Keratinocyte (primary cell): ENCODE data around the gene SLC23A2. TPM values are rescaled to one million over a fixed set of nuclear protein-coding genes. Genes with fewer than 3 reads are reported as not detected.

Experiments used
- DNase-seq: peaks from one replicate; pipeline ENCODE4 v3.0.0-alpha.2; 2011; ENCODE audit warnings: low read depth, missing footprints, low spot score
- FAIRE-seq: peaks from 2 replicates; lab custom pipeline; 2011; peaks lifted over from hg19 to GRCh38; lab: Jason Lieb, UNC
- H2AFZ ChIP-seq: 2 replicates; pipeline ENCODE4 v1.6.0; 2012; ENCODE audit warnings: low read length, control low read depth, inconsistent platforms; ENCODE audit not compliant: control insufficient read depth
- H3K27ac ChIP-seq: 2 replicates; pipeline ENCODE4 v1.5.1; 2011; ENCODE audit warnings: low read length; ENCODE audit not compliant: control insufficient read depth, insufficient read depth
- H3K27me3 ChIP-seq: 3 replicates; pipeline ENCODE4 v1.6.0; 2011; ENCODE audit warnings: low read length; ENCODE audit not compliant: control insufficient read depth, insufficient read depth; ENCODE audit errors: extremely low read depth
- H3K36me3 ChIP-seq, 2 experiments: 2 replicates in 1 of 2; 3 replicates in 1 of 2; pipeline ENCODE4 v1.5.1; 2011; ENCODE audit warnings: low read length in 2 of 2, mild to moderate bottlenecking in 1 of 2; ENCODE audit not compliant: control insufficient read depth in 2 of 2, insufficient read depth in 2 of 2; ENCODE audit errors: extremely low read depth in 1 of 2
- H3K4me1 ChIP-seq: 3 replicates; pipeline ENCODE4 v1.5.1; 2011; ENCODE audit warnings: low read length; ENCODE audit not compliant: control insufficient read depth, insufficient read depth; ENCODE audit errors: extremely low read depth
- H3K4me2 ChIP-seq: 3 replicates; pipeline ENCODE4 v1.6.0; 2011; ENCODE audit warnings: low read depth, low read length; ENCODE audit not compliant: control insufficient read depth, insufficient read depth; ENCODE audit errors: extremely low read depth
- H3K4me3 ChIP-seq, 3 experiments: fragments of 200-600 bp in 1 of 3; sonication (generic) in 1 of 3; 2 replicates in 2 of 3; 3 replicates in 1 of 3; pipeline ENCODE4 v1.5.1; 2011 to 2016; ENCODE audit warnings: low read length in 3 of 3, mild to moderate bottlenecking in 3 of 3, control low read depth in 2 of 3, inconsistent platforms in 1 of 3, low read depth in 1 of 3, mixed read lengths in 1 of 3, mixed run types in 1 of 3, moderate library complexity in 1 of 3; ENCODE audit not compliant: control insufficient read depth in 2 of 3, insufficient read depth in 2 of 3; ENCODE audit errors: extremely low read depth in 1 of 3
- H3K79me2 ChIP-seq: 2 replicates; pipeline ENCODE4 v1.6.0; 2012; ENCODE audit warnings: low read length; ENCODE audit not compliant: control insufficient read depth, insufficient read depth
- H3K9ac ChIP-seq: 3 replicates; pipeline ENCODE4 v1.6.0; 2011; ENCODE audit warnings: low read length; ENCODE audit not compliant: control insufficient read depth, insufficient read depth; ENCODE audit errors: extremely low read depth
- H3K9me1 ChIP-seq: 3 replicates; pipeline ENCODE4 v1.6.0; 2011; ENCODE audit warnings: low read length; ENCODE audit not compliant: control insufficient read depth, insufficient read depth; ENCODE audit errors: extremely low read depth
- H3K9me3 ChIP-seq: 2 replicates; pipeline ENCODE4 v1.5.1; 2012; ENCODE audit warnings: low read depth, low read length; ENCODE audit not compliant: control insufficient read depth
- H4K20me1 ChIP-seq: 3 replicates; pipeline ENCODE4 v1.6.0; 2011; ENCODE audit warnings: low read length; ENCODE audit not compliant: control insufficient read depth, insufficient read depth; ENCODE audit errors: extremely low read depth
- CTCF ChIP-seq, 3 experiments: IDR thresholded peaks in 1 of 3; conservative IDR thresholded peaks in 1 of 3; optimal IDR thresholded peaks in 1 of 3; 2 replicates in 2 of 3; 3 replicates in 1 of 3; pipeline versions ENCODE3 to v1.5.1; 2011; ENCODE audit warnings: low read length in 3 of 3, mild to moderate bottlenecking in 3 of 3, moderate library complexity in 2 of 3, control low read depth in 1 of 3, inconsistent platforms in 1 of 3; ENCODE audit not compliant: insufficient read depth in 2 of 3; ENCODE audit errors: extremely low read depth in 1 of 3
- EZH2 ChIP-seq: IDR thresholded peaks from one replicate; pipeline ENCODE4 v1.6.1; 2012; ENCODE audit warnings: inconsistent platforms, mild to moderate bottlenecking, low read length, moderate library complexity
- dilution Hi-C: fragments of 300-500 bp; cut with MboI; formaldehyde crosslinking; loops from one replicate; pipeline ENCODE4 v1.7.0; 2020; ENCODE audit warnings: low sequenced_read_pairs; ENCODE audit not compliant: extremely low pct_ligation_motif_present
- polyA plus RNA-seq, 5 experiments: library from polyadenylated mRNA; depleted of rRNA in 3 of 5; stranded (reverse) in 3 of 5; stranded (forward) in 1 of 5; unstranded in 1 of 5; fragments of >200 nt; gene quantifications; 1 replicate in 1 of 5; 2 replicates in 3 of 5; 3 replicates in 1 of 5; pipeline versions ENCODE4 v1.2.1 to v1.2.3, GENCODE V29; 2011 to 2012; ENCODE audit warnings: missing spikeins in 2 of 5, low read depth in 1 of 5, low replicate concordance in 1 of 5

Gene SLC23A2
- polyA plus RNA-seq, 1 donor (not counting 4 experiments of a cell fraction or from before 2014, with no cell fraction given) = 13.4 TPM

GRCh38 chr20:4926531-4927156 is 74.7 kb downstream of the SLC23A2 start:
- Histone ChIP-seq H3K9me1 (no peaks in the 10 kb centered on the region), H3K27ac (no peak overlapping the region), H3K79me2 (no peaks in the 10 kb centered on the region), H2AFZ (no peak overlapping the region), H3K4me1 (no peaks in the 10 kb centered on the region), H3K9me3 (no peaks in the 10 kb centered on the region), H3K36me3 (peaks cover 0 to 1% of the 10 kb centered on the region in 2 experiments), H3K4me3 (no peak overlapping the region), H4K20me1 (no peaks in the 10 kb centered on the region), H3K9ac (no peak overlapping the region), H3K4me2 (no peak overlapping the region), H3K27me3 (no peaks in the 10 kb centered on the region)
- dilution Hi-C loops = no loop called here
- DNase-seq (no peak), FAIRE-seq (no peak)
- no peak for TF ChIP-seq CTCF (optimal IDR thresholded peaks at IDR 0.05 in 1 of 3, IDR thresholded peaks at IDR 0.05 in 1 of 3, conservative IDR thresholded peaks at IDR 0.05 in 1 of 3; ENCODE audit: extremely low read depth in 1 of 3, insufficient read depth in 2 of 3, low read length in 3 of 3)
- no peak for TF ChIP-seq EZH2

- Histone ChIP-seq H3K27ac (no peak overlapping the region), H3K4me1 (no peaks in the 10 kb centered on the region), H3K4me3 (no peak overlapping the region), H3K4me2 (no peak overlapping the region), H3K9me1 (no peaks in the 10 kb centered on the region), H2AFZ (no peak overlapping the region), H3K36me3 (peaks cover 0 to 1% of the 10 kb centered on the region in 2 experiments), H3K79me2 (no peaks in the 10 kb centered on the region), H3K9ac (no peak overlapping the region), H4K20me1 (no peaks in the 10 kb centered on the region), H3K9me3 (no peaks in the 10 kb centered on the region), H3K27me3 (no peaks in the 10 kb centered on the region)
- FAIRE-seq = no peak
- TF ChIP-seq EZH2 = no peak
- no peak for DNase-seq
- dilution Hi-C loops = no loop called here
Measured at GRCh38 chr20:4925842-4926530, 75.3 kb downstream of the SLC23A2 start.
